Stimulated activated CD4-positive, alpha-beta T cell treated with anti-CD3 and anti-CD28 coated beads, Interleukin-15, amount 100 ng/mL, for 48 hours (primary cell): Measurements from ENCODE around the gene RAE1.

Source experiments
- DNase-seq, 2 donors: peaks; one replicate each; pipeline ENCODE4 v3.0.0-alpha.2; 2020; ENCODE audit warnings: low read depth in 2 of 2

The RAE1 gene

GRCh38 chr20:57351042-57351783 lies at the start of gene RAE1:
RAE1 (plus strand) TSS chr20:57351255; CDS start chr20:57354039, 2,784 bp downstream.
- DNase-seq = peak; percentile 77 to 83

DNA sequence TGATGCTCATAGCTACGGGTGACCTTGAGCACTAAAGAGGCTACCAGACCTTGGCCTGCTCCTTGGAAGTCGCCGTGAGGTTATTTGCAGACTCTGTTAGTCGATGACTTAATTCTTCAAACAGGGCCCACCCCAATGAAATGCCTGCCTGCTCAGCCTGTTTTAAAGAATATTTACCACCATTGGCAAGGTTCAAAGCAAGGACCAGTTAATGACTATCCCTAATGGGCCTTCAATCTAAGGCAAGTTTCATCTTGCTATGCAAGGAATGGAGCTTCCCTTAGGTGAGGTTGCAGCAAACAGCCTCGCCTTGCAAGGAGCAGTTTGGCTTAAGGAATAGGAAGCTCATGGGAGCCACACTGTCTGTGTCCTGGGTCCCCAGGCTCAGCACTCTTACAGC lies 44.3 kb upstream of the RAE1 start:
- DNase-seq = no peak

DNA sequence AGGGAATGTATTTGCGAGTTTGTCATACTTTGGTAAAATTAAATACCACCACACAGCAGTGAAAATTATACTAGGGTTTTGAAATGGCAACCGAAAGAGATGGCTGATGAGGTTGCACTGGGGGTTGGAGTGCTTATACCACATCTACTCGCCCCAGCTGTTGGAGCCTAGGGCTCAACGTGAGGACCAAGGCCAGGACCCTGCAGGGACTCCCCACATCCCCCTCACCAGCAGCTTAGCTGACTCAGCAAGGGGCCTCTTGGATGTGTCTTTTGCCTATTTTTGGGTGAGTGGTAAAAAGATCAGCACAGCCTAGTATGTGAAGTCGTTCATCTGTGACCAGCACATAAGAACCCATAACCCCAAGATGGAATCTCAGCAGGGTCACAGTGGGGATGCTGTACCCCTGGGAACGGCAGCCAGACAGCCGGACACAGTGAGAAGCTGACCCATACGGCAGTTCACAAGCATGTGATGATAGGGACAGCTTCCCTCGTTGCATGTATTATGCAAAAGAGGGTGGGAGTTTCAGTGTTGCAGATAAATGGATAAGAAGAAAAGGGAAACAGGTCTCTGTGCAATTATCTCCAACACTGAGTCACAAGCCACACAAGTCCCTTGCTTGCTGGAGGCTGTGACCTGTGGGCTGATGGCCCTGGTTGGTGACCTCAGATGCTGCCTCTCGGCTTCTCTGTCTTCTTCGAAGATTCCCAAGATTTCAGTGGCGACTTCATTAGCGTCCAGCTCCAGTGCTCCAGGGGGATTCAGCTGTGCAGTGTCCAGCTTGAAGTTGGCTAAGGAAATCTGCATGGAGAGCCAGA lies 42.4 kb upstream of the RAE1 start:
- no peak for DNase-seq

- DNase-seq = no peak
These were observed 41.4 kb upstream of the RAE1 start for GRCh38 chr20:57309544-57310115.

GRCh38 chr20:57310821-57311514 lies 40.1 kb upstream of the RAE1 start:
- no peak for DNase-seq

GRCh38 chr20:57312138-57312537 lies 38.9 kb upstream of the RAE1 start:
- DNase-seq = no peak

DNA sequence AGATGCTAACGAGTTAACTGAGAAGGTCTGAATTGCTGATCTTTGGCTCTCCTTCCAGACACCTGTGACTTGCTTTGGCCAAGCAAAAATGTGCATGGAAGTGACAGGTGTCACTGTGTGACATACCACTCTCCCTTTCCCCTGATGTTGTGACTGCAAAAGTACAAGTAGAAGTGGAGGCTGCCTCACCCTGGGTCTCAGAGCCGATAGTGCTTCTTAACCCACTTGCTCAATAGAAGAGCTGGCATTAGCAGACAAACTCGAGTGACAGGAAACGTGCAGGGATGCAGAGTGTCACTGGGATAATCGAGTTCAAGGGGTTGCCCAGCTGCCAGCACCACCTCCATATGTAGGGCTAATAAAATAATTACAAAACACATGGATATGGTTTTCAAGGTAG lies 37.8 kb upstream of the RAE1 start:
- DNase-seq = no peak

DNA sequence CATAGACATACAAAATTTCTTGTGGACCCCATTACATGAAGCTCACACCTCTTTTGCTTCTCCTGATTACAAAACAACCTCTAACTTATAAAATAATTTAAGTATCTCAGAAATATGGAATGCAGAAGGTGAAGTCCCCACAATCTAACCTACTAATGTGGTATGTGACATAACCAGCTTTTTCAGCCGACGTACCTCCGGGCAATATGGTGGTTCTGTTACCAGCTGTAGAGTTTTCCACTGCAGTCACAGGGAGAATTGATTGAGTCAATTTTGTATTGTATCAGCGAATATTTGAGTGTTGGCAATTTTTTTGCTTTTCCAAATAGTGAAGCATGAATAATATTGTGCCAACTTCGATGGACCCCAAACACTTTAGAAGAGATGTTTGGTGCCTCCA lies 37.1 kb upstream of the RAE1 start:
- no peak for DNase-seq

GRCh38 chr20:57315083-57315975 lies 35.7 kb upstream of the RAE1 start:
- no peak for DNase-seq

DNA sequence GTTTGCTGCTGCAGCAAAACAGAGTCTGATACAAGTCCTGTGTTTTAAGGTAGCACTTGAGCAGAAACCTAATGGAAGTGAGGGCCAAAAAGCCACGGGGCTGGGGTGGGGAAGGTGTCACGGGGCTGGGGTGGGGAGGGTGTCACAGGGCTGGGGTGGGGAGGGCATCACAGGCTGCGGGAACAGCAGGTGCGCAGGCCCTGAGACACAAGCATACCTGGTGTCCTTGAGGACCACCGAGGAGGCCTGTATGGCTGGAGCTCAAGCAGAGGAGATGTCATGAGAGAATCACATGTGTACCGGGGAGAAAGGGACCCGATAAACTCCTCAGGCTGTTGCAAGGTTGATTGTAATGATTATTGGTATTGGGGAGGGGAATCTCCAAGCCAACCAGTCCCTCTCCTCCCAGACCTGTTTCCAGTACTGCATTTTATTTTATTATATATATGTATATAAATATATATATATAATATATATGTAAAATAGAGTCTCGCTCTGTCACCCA lies 35.0 kb upstream of the RAE1 start:
- DNase-seq = no peak

DNA sequence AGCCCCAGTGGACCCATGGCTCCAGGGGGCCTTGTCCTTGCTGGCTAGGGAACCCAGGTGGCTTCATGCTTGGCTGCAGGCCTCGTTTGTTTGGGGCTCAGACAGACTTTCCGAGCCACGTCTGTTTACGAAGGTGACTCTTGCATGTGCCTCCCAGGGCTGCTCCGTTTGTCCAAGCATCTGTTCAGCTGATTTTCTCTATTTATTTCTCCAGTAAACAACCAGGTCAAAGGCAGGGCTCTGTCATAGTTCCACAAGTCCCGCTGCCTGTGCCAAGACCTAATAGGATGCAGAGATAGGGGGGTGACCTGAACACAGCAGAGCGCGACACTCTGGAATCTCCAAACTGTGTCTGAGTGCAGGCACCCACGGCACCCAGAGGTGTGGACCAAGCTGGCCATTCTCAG lies 34.3 kb upstream of the RAE1 start:
- DNase-seq = no peak

- no peak for DNase-seq
These were observed 33.7 kb upstream of the RAE1 start for GRCh38 chr20:57317316-57317788.

GRCh38 chr20:57317789-57318371 lies 33.2 kb upstream of the RAE1 start:
- no peak for DNase-seq

GRCh38 chr20:57319584-57319983 lies 31.5 kb upstream of the RAE1 start:
- no peak for DNase-seq

- no peak for DNase-seq
These were observed 30.7 kb upstream of the RAE1 start for GRCh38 chr20:57320358-57320757.

DNA sequence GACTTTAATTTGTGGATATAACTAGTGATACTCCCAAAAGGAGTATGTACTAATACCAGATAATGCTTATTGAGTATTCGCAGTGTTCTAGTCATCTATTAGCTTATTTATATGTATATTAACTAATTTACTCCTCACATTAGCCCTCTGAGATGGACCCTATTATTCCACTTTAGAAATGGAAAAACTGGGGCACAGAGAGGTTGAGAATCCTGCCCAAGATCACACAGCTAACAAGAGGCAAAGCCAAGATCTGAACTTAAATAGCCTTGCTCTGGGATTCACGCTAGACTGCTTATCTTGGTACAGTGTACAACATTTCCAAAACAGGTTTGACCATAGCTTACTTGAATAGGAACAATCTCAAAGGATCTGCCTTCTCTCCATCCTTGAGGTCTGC lies 29.9 kb upstream of the RAE1 start:
- DNase-seq = no peak

DNA sequence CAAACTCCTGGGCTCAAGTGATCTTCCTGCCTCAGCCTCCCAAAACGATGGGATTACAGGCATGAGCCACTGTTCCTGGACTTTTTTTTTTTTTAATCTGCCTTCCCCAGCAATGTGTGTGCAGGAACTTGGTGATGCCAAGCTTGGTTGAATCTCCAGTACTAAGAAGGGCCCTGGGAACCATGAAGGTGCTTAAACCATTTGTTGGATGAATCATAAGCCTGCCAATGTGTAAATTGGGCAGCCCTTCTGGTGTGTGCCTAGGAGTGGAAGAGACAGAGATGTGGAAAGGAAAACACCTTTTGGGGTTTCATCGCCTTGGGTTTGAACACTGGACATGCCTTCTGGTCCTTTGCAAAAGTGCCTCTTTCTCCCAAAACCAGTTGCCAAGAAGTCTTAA lies 28.6 kb upstream of the RAE1 start:
- DNase-seq = no peak

DNA sequence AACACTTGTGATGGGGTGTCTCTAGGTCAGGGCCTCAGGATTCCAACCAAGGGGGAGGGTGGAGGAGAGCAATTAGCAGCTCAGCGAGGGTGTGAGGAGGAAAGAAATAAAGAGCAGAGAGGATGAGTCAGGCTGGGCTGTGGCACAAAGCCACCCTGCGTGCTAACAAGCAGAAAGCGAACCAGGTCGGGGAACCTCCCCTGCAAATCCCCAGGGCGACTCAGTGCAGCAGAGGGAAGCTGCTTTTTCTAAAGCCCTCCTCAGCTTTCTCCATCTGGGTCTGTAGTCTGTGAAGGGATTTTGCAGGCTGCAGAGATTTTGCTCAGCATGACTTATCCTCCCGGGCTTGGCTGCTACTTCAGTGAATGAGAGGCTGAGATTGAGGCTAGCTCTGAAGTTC lies 28.0 kb upstream of the RAE1 start:
- DNase-seq = no peak

GRCh38 chr20:57325632-57326356 lies 25.3 kb upstream of the RAE1 start:
- DNase-seq = no peak
